Fibroblast of lung (primary cell): ENCODE measurements around the gene SPIRE1. TPM values are rescaled to one million over a fixed set of nuclear protein-coding genes. Genes with fewer than 3 reads are reported as not detected.
"Not testable (repeated sequence)": the region's sequence is repeated elsewhere in the genome, so short reads cannot be mapped to it uniquely, and the experiment has no call there.

Experiments
- DNase-seq, 2 donors: peaks; one replicate each; pipeline versions ENCODE4 v3.0.0 to v3.0.0-alpha.2; 2010; ENCODE audit warnings: low read depth in 2 of 2
- H2AFZ ChIP-seq: 2 replicates; pipeline ENCODE4 v1.5.1; 2012; ENCODE audit warnings: low read length, control low read depth, inconsistent platforms
- H3K27ac ChIP-seq: 2 replicates; pipeline ENCODE4 v1.5.1; 2011; ENCODE audit warnings: low read length, control low read depth; ENCODE audit not compliant: insufficient read depth
- H3K27me3 ChIP-seq: 2 replicates; pipeline ENCODE4 v1.5.1; 2011; ENCODE audit warnings: mild to moderate bottlenecking, low read length; ENCODE audit not compliant: control insufficient read depth, insufficient read depth
- H3K36me3 ChIP-seq: 2 replicates; pipeline ENCODE4 v1.5.1; 2011; ENCODE audit warnings: low read length; ENCODE audit not compliant: control insufficient read depth, insufficient read depth
- H3K4me1 ChIP-seq: 2 replicates; pipeline ENCODE4 v1.5.1; 2011; ENCODE audit warnings: low read length; ENCODE audit not compliant: control insufficient read depth, insufficient read depth; ENCODE audit errors: extremely low read depth
- H3K4me2 ChIP-seq: 2 replicates; pipeline ENCODE4 v1.5.1; 2011; ENCODE audit warnings: low read length, control low read depth; ENCODE audit not compliant: insufficient read depth; ENCODE audit errors: extremely low read depth
- H3K4me3 ChIP-seq, 4 experiments: fragments of 200-600 bp in 1 of 4; sonication (generic) in 1 of 4; replicated peaks in 1 of 4; 2 replicates each; pipeline ENCODE4 v1.5.1; 2011 to 2016; ENCODE audit warnings: low read length in 4 of 4, low read depth in 3 of 4, mild to moderate bottlenecking in 3 of 4, control low read depth in 2 of 4, inconsistent platforms in 1 of 4, mixed read lengths in 1 of 4; ENCODE audit not compliant: insufficient read depth in 1 of 4; ENCODE audit errors: control extremely low read depth in 1 of 4
- H3K79me2 ChIP-seq: 2 replicates; pipeline ENCODE4 v1.5.1; 2012; ENCODE audit warnings: mild to moderate bottlenecking, low read length, inconsistent platforms; ENCODE audit not compliant: control insufficient read depth, insufficient read depth
- H3K9ac ChIP-seq: 2 replicates; pipeline ENCODE4 v1.5.1; 2011; ENCODE audit warnings: mild to moderate bottlenecking, low read length, control low read depth; ENCODE audit not compliant: insufficient read depth
- H3K9me3 ChIP-seq: 2 replicates; pipeline ENCODE4 v1.5.1; 2012; ENCODE audit warnings: low read depth, low read length; ENCODE audit not compliant: control insufficient read depth, insufficient read depth
- H4K20me1 ChIP-seq: 2 replicates; pipeline ENCODE4 v1.5.1; 2011; ENCODE audit warnings: low read length; ENCODE audit not compliant: control insufficient read depth, insufficient read depth; ENCODE audit errors: extremely low read depth
- CTCF ChIP-seq, 2 donors: IDR thresholded peaks in 1 of 2; conservative IDR thresholded peaks in 1 of 2; 1 replicate in 1 of 2; 2 replicates in 1 of 2; pipeline ENCODE4 v1.5.1; 2011 to 2012; ENCODE audit warnings: low read length in 2 of 2, control low read depth in 1 of 2, inconsistent platforms in 1 of 2, low read depth in 1 of 2, mild to moderate bottlenecking in 1 of 2
- EZH2 ChIP-seq: IDR thresholded peaks from 2 replicates; pipeline ENCODE4 v1.5.1; 2012; ENCODE audit warnings: low read length, control low read depth, mild to moderate bottlenecking; ENCODE audit errors: missing control alignments
- polyA plus RNA-seq, 2 donors: library from polyadenylated mRNA; depleted of rRNA in 1 of 2; stranded (reverse) in 1 of 2; unstranded in 1 of 2; fragments of >200 nt; gene quantifications; 2 replicates each; pipeline ENCODE4 v1.2.1, GENCODE V29; 2011 to 2012; ENCODE audit warnings: missing spikeins in 1 of 2
- total RNA-seq: library from RNA; depleted of rRNA; stranded (reverse); fragments of >200 nt; gene quantifications from 2 replicates; pipeline ENCODE4 v1.2.1, GENCODE V29; 2014

Gene SPIRE1
- total and polyA plus RNA-seq, 2 donors (not counting 1 experiment from before 2014, with no cell fraction given) = 19.0 to 31.0 TPM

- DNase-seq = no peak
- TF ChIP-seq EZH2 (no peak), CTCF (conservative IDR thresholded peaks at IDR 0.05 in 1 of 2, IDR thresholded peaks at IDR 0.05 in 1 of 2; ENCODE audit: low read depth in 1 of 2, low read length in 2 of 2) (no peak)
- Histone ChIP-seq H3K79me2 (peaks cover 24% of the 10 kb centered on the region), H3K4me3 (no peak overlapping the region), H3K9ac (no peak overlapping the region), H3K4me1 (peaks cover 6% of the 10 kb centered on the region), H3K27me3 (no peaks in the 10 kb centered on the region), H2AFZ (no peak overlapping the region), H3K9me3 (no peaks in the 10 kb centered on the region), H3K36me3 (no peaks in the 10 kb centered on the region), H3K4me2 (no peak overlapping the region), H3K27ac (no peak overlapping the region), H4K20me1 (no peaks in the 10 kb centered on the region)
These were observed 246.5 kb downstream of the SPIRE1 start for GRCh38 chr18:12411456-12411855.

GRCh38 chr18:12410747-12411146 lies 247.2 kb downstream of the SPIRE1 start:
- not testable (repeated sequence) for DNase-seq

GRCh38 chr18:12410081-12410481 lies 247.8 kb downstream of the SPIRE1 start:
- H3K27ac ChIP-seq = no peak overlapping the region
- peak in 1 of 2 donors; percentile 61 for DNase-seq
- no peaks in the 10 kb centered on the region for H3K9me3 ChIP-seq
- peak overlapping the region; percentile 17 for H3K4me2 ChIP-seq
- no peaks in the 10 kb centered on the region for H3K36me3 ChIP-seq
- no peak overlapping the region for H3K9ac ChIP-seq
- no peak for TF ChIP-seq EZH2
- TF ChIP-seq CTCF (conservative IDR thresholded peaks at IDR 0.05 in 1 of 2, IDR thresholded peaks at IDR 0.05 in 1 of 2; ENCODE audit: low read depth in 1 of 2, low read length in 2 of 2) = no peak
- no peak overlapping the region for H2AFZ ChIP-seq
- H4K20me1 ChIP-seq = no peaks in the 10 kb centered on the region
- no peaks in the 10 kb centered on the region for H3K27me3 ChIP-seq
- H3K4me1 ChIP-seq = peaks cover 2% of the 10 kb centered on the region
- H3K4me3 ChIP-seq = no peak overlapping the region
- peaks cover 23% of the 10 kb centered on the region for H3K79me2 ChIP-seq

More at GRCh38 chr18:12410747-12411146, 247.2 kb downstream of the SPIRE1 start:
- H3K27me3 ChIP-seq, H3K9ac ChIP-seq, H3K4me1 ChIP-seq, H3K27ac ChIP-seq, H3K4me2 ChIP-seq, H3K4me3 ChIP-seq, H2AFZ ChIP-seq, H3K9me3 ChIP-seq, H4K20me1 ChIP-seq, H3K36me3 ChIP-seq: not testable (repeated sequence)
- peaks cover 23% of the 10 kb centered on the region for H3K79me2 ChIP-seq
